Fibroblast of lung (primary cell): Measurements from ENCODE around the gene PPP1R14B. TPM values are rescaled to one million over a fixed set of nuclear protein-coding genes. Genes with fewer than 3 reads are reported as not detected.

Experiments
- DNase-seq, 2 donors: peaks; one replicate each; pipeline versions ENCODE4 v3.0.0 to v3.0.0-alpha.2; 2010; ENCODE audit warnings: low read depth in 2 of 2
- H2AFZ ChIP-seq: 2 replicates; pipeline ENCODE4 v1.5.1; 2012; ENCODE audit warnings: low read length, control low read depth, inconsistent platforms
- H3K27ac ChIP-seq: 2 replicates; pipeline ENCODE4 v1.5.1; 2011; ENCODE audit warnings: low read length, control low read depth; ENCODE audit not compliant: insufficient read depth
- H3K27me3 ChIP-seq: 2 replicates; pipeline ENCODE4 v1.5.1; 2011; ENCODE audit warnings: mild to moderate bottlenecking, low read length; ENCODE audit not compliant: control insufficient read depth, insufficient read depth
- H3K36me3 ChIP-seq: 2 replicates; pipeline ENCODE4 v1.5.1; 2011; ENCODE audit warnings: low read length; ENCODE audit not compliant: control insufficient read depth, insufficient read depth
- H3K4me1 ChIP-seq: 2 replicates; pipeline ENCODE4 v1.5.1; 2011; ENCODE audit warnings: low read length; ENCODE audit not compliant: control insufficient read depth, insufficient read depth; ENCODE audit errors: extremely low read depth
- H3K4me2 ChIP-seq: 2 replicates; pipeline ENCODE4 v1.5.1; 2011; ENCODE audit warnings: low read length, control low read depth; ENCODE audit not compliant: insufficient read depth; ENCODE audit errors: extremely low read depth
- H3K4me3 ChIP-seq, 4 experiments: fragments of 200-600 bp in 1 of 4; sonication (generic) in 1 of 4; replicated peaks in 1 of 4; 2 replicates each; pipeline ENCODE4 v1.5.1; 2011 to 2016; ENCODE audit warnings: low read length in 4 of 4, low read depth in 3 of 4, mild to moderate bottlenecking in 3 of 4, control low read depth in 2 of 4, inconsistent platforms in 1 of 4, mixed read lengths in 1 of 4; ENCODE audit not compliant: insufficient read depth in 1 of 4; ENCODE audit errors: control extremely low read depth in 1 of 4
- H3K79me2 ChIP-seq: 2 replicates; pipeline ENCODE4 v1.5.1; 2012; ENCODE audit warnings: mild to moderate bottlenecking, low read length, inconsistent platforms; ENCODE audit not compliant: control insufficient read depth, insufficient read depth
- H3K9ac ChIP-seq: 2 replicates; pipeline ENCODE4 v1.5.1; 2011; ENCODE audit warnings: mild to moderate bottlenecking, low read length, control low read depth; ENCODE audit not compliant: insufficient read depth
- H3K9me3 ChIP-seq: 2 replicates; pipeline ENCODE4 v1.5.1; 2012; ENCODE audit warnings: low read depth, low read length; ENCODE audit not compliant: control insufficient read depth, insufficient read depth
- H4K20me1 ChIP-seq: 2 replicates; pipeline ENCODE4 v1.5.1; 2011; ENCODE audit warnings: low read length; ENCODE audit not compliant: control insufficient read depth, insufficient read depth; ENCODE audit errors: extremely low read depth
- CTCF ChIP-seq, 2 donors: IDR thresholded peaks in 1 of 2; conservative IDR thresholded peaks in 1 of 2; 1 replicate in 1 of 2; 2 replicates in 1 of 2; pipeline ENCODE4 v1.5.1; 2011 to 2012; ENCODE audit warnings: low read length in 2 of 2, control low read depth in 1 of 2, inconsistent platforms in 1 of 2, low read depth in 1 of 2, mild to moderate bottlenecking in 1 of 2
- EZH2 ChIP-seq: IDR thresholded peaks from 2 replicates; pipeline ENCODE4 v1.5.1; 2012; ENCODE audit warnings: low read length, control low read depth, mild to moderate bottlenecking; ENCODE audit errors: missing control alignments
- polyA plus RNA-seq, 2 donors: library from polyadenylated mRNA; depleted of rRNA in 1 of 2; stranded (reverse) in 1 of 2; unstranded in 1 of 2; fragments of >200 nt; gene quantifications; 2 replicates each; pipeline ENCODE4 v1.2.1, GENCODE V29; 2011 to 2012; ENCODE audit warnings: missing spikeins in 1 of 2
- total RNA-seq: library from RNA; depleted of rRNA; stranded (reverse); fragments of >200 nt; gene quantifications from 2 replicates; pipeline ENCODE4 v1.2.1, GENCODE V29; 2014

The PPP1R14B gene
- total and polyA plus RNA-seq, 2 donors (not counting 1 experiment from before 2014, with no cell fraction given), result 107 to 122 TPM

DNA sequence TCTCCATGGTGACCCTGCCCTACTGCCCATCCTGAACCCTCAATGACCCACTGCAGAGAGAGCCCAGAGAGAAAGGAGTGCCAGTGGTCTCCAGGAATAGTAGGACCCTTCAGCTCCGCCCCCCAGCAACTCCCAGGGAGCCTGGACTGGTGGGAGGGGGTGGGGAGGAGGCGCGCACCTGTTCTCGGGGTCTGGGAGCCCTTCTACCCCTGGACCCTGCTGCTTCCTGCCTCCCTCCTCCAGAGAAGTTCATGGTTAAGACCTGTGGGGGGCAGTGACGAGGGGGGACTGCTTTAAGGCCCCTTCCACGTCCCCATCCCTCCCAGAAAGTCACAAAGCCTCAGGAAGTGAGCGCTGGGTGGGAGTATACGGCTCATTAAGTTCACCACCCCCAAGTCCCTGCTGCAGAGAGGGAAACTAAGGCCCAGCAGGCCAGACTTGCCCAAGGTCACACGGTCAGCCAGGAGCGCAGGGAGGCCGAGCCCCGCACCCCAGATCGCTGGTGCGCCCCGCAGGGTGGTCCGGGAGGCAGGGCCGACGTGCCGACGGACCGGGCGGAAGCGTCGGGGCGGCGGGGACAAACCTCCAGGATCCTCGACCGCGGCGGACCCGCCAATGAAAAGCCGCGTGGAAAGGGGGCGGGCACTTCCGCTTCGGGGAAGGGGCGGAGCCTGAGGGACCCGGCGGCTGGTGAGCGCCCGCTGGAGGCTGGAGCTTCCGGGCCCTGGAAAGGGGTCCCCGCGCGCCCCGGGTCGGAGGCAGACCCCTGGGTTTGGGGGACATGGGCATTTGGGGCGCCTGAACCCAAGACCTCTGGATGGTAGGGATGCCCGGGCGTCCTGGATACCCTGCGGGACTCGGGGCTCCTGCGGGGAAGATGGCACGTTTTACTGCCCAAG, 20.9 kb downstream of the PPP1R14B start, which contains the start of the genes NUDT22 and TRPT1:
NUDT22 (plus strand) TSS at position 667 of the 899 bp plus-strand sequence. CDS start 379 bp downstream, outside the sequence.
TRPT1 (minus strand) TSS at position 579 of the 899 bp plus-strand sequence; CDS start at position 253, 326 bp downstream.
- Histone ChIP-seq H3K79me2 (peaks cover 8% of the 10 kb centered on the region), H3K4me2 (peak within 1 kb of the TSS; percentile 95), H4K20me1 (no peaks in the 10 kb centered on the region), H3K4me1 (peaks cover 8% of the 10 kb centered on the region), H3K9me3 (no peaks in the 10 kb centered on the region), H3K36me3 (peaks cover 9% of the 10 kb centered on the region), H3K9ac (peak within 1 kb of the TSS; percentile 76), H3K4me3 (peak within 1 kb of the TSS; percentile 81 to 90 (median 88)), H3K27ac (peak within 1 kb of the TSS; percentile 68), H3K27me3 (no peaks in the 10 kb centered on the region), H2AFZ (peak within 1 kb of the TSS; percentile 76)
- peak; percentile 71 to 72 for DNase-seq
- no peak for TF ChIP-seq EZH2
- TF ChIP-seq CTCF (conservative IDR thresholded peaks at IDR 0.05 in 1 of 2, IDR thresholded peaks at IDR 0.05 in 1 of 2; ENCODE audit: low read depth in 1 of 2, low read length in 2 of 2), result peak; percentile 24 to 28

GRCh38 chr11:64224891-64225607, 21.7 kb downstream of the PPP1R14B start:
- Histone ChIP-seq H3K9me3 (no peaks in the 10 kb centered on the region), H2AFZ (no peak overlapping the region), H4K20me1 (no peaks in the 10 kb centered on the region), H3K27ac (peak overlapping the region; percentile 68), H3K4me3 (peak overlapping the region; percentile 81 to 90 (median 88)), H3K79me2 (peaks cover 8% of the 10 kb centered on the region), H3K9ac (no peak overlapping the region), H3K36me3 (peaks cover 14% of the 10 kb centered on the region), H3K4me2 (peak overlapping the region; percentile 95), H3K4me1 (peaks cover 8% of the 10 kb centered on the region), H3K27me3 (no peaks in the 10 kb centered on the region)
- no peak for DNase-seq
- TF ChIP-seq EZH2 (no peak), CTCF (conservative IDR thresholded peaks at IDR 0.05 in 1 of 2, IDR thresholded peaks at IDR 0.05 in 1 of 2; ENCODE audit: low read depth in 1 of 2, low read length in 2 of 2) (no peak)
